Right lobe of liver (tissue), 4 donors: Measurements from ENCODE around the gene RBM39.

Source experiments
- POLR2A ChIP-seq: fragments of 450-650 bp; IDR thresholded peaks from one replicate; pipeline ENCODE4 v1.6.1; 2017; ENCODE audit warnings: antibody characterized with exemption, mild to moderate bottlenecking
- TF ChIP-seq, protein P1 (sequence below), 4 donors: fragments of 200-600 bp in 3 of 4; fragments of 450-650 bp in 1 of 4; IDR thresholded peaks; one replicate each; pipeline versions ENCODE4 v1.5.1 to v1.8.0; 2016 to 2022; ENCODE audit warnings: antibody characterized with exemption in 4 of 4, mild to moderate bottlenecking in 2 of 4
- donor health status: DM: no; HTN: no; CAD: no.
- donor health status: DM: no; HTN: no; CAD: no.
- donor health status: DM: no; HTN: yes; CAD: no.

DNA sequence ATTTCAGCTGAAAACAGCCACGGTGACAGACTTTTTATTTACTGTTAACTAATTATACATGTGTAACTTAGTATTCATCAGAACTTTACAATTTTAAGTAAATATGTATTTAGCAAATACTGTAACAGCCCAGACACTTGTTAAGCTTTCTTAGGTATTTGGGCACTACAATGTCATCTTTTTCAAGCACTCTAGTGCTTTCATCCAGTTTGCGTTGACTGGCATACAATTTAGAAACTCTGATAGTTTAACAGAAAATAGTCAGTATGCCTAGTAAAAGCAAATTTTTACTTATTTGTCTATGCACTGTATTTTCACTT lies 10.6 kb downstream of the RBM39 start:
- TF ChIP-seq, protein P1, sequence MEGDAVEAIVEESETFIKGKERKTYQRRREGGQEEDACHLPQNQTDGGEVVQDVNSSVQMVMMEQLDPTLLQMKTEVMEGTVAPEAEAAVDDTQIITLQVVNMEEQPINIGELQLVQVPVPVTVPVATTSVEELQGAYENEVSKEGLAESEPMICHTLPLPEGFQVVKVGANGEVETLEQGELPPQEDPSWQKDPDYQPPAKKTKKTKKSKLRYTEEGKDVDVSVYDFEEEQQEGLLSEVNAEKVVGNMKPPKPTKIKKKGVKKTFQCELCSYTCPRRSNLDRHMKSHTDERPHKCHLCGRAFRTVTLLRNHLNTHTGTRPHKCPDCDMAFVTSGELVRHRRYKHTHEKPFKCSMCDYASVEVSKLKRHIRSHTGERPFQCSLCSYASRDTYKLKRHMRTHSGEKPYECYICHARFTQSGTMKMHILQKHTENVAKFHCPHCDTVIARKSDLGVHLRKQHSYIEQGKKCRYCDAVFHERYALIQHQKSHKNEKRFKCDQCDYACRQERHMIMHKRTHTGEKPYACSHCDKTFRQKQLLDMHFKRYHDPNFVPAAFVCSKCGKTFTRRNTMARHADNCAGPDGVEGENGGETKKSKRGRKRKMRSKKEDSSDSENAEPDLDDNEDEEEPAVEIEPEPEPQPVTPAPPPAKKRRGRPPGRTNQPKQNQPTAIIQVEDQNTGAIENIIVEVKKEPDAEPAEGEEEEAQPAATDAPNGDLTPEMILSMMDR (IDR thresholded peaks at IDR 0.05): no peak
- no peak for TF ChIP-seq POLR2A
